Measurements from ENCODE around the gene SCYGR6.

The SCYGR6 gene

GRCh38 chr2:227677928-227678327, 46.6 kb downstream of the SCYGR6 start:
- H3K27me3 ChIP-seq (ENCODE audit: insufficient read depth, low read depth): no peaks in the 10 kb centered on the region
- H3K9ac ChIP-seq: no peak overlapping the region
- no peak overlapping the region for H3K27ac ChIP-seq
- no peaks in the 10 kb centered on the region for H3K4me1 ChIP-seq (ENCODE audit: low read depth, poor library complexity, severe bottlenecking)
- no peaks in the 10 kb centered on the region for H3K79me2 ChIP-seq (ENCODE audit: insufficient read depth, low read depth)
- no peak overlapping the region for H3K4me3 ChIP-seq (IDR thresholded peaks at IDR 0.05; ENCODE audit: insufficient read depth, low read depth, low read length)
- no peaks in the 10 kb centered on the region for H3K36me3 ChIP-seq (ENCODE audit: insufficient read depth)
- H2AFZ ChIP-seq (ENCODE audit: low read depth): no peak overlapping the region
- H4K20me1 ChIP-seq (ENCODE audit: insufficient read depth): no peaks in the 10 kb centered on the region
- no peak for TF ChIP-seq CTCF (conservative IDR thresholded peaks at IDR 0.05; ENCODE audit: low read depth, low read length)
- H3K4me2 ChIP-seq: no peak overlapping the region

GRCh38 chr2:227674485-227674884, 50.1 kb downstream of the SCYGR6 start:
- H2AFZ ChIP-seq (ENCODE audit: low read depth): no peak overlapping the region
- H3K4me3 ChIP-seq (IDR thresholded peaks at IDR 0.05; ENCODE audit: insufficient read depth, low read depth, low read length): no peak overlapping the region
- TF ChIP-seq CTCF (conservative IDR thresholded peaks at IDR 0.05; ENCODE audit: low read depth, low read length): no peak
- no peaks in the 10 kb centered on the region for H3K36me3 ChIP-seq (ENCODE audit: insufficient read depth)
- no peaks in the 10 kb centered on the region for H3K4me1 ChIP-seq (ENCODE audit: low read depth, poor library complexity, severe bottlenecking)
- H3K4me2 ChIP-seq: no peak overlapping the region
- no peaks in the 10 kb centered on the region for H4K20me1 ChIP-seq (ENCODE audit: insufficient read depth)
- H3K9ac ChIP-seq: no peak overlapping the region
- no peaks in the 10 kb centered on the region for H3K79me2 ChIP-seq (ENCODE audit: insufficient read depth, low read depth)
- no peak overlapping the region for H3K27ac ChIP-seq
- H3K27me3 ChIP-seq (ENCODE audit: insufficient read depth, low read depth): no peaks in the 10 kb centered on the region
